ENCODE data around the gene HTRA3. TPM values are rescaled to one million over a fixed set of nuclear protein-coding genes. Genes with fewer than 3 reads are reported as not detected.

HTRA3 gene
- total RNA-seq, 1 donor from 2014 or later = 20.3 TPM

DNA sequence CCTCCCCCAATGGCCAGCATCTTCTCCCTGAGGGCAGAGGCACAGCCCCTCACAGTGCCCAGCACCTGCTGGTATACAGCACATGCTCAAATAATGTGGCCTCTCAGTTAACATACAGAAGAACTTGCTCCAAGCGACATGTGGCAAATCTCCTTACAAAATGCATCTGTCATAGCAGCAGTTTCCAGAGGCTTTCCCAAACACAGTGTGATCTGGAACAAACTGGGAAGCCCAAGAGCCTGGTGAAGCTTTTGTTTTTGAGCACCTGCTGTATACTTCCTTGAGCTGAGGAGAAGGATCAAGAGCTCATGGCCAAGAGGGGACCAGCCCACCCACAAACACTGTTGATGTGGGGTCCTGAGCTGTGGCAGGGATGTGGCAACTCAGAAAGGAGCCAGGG lies 34.8 kb upstream of the HTRA3 start:
- no peak for DNase-seq (ENCODE audit: low spot score)

DNA sequence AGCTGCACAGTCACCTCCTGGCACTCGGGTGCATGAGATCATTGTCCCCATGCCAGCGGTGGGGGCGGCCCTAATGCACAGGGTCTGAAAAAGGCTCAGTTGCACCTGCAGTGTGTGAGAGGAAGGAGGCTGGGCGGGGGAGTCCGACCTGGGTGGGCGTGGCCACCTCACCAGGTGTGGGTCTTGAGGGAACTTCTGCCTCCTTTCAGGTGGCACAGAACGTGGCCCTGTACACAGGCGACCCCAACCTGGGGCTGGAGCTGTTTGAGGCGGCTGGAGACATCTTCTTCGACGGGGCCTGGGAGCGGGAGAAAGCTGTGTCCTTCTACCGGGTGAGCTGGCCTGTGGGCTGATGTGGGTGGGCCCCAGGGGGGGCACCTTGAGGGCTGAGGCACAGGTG lies 34.3 kb upstream of the HTRA3 start:
- no peak for DNase-seq (ENCODE audit: low spot score)

DNA sequence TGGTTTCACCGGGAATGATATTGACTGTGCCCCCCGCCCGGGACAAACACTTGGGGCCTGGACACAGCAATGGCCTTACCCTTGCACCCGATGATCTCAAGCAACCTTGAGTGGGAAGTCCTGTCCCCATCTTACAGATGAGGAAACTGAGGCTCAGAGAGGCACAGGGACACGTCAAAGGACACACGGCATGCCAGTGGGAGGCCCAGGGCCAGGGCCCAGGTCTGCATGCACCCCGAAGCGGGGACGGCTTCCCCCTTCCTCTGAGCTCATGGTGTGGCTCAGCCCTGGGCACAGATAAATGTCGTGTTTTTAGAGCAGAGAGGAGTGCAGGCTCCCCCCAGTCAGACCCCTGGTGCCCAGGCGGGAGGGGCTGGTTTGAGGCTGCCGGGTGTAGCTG lies 33.9 kb upstream of the HTRA3 start:
- no peak for DNase-seq (ENCODE audit: low spot score)

GRCh38 chr4:8236106-8236919 lies 33.2 kb upstream of the HTRA3 start:
- DNase-seq (ENCODE audit: low spot score) = no peak

- DNase-seq (ENCODE audit: low spot score) = no peak
These were observed 32.7 kb upstream of the HTRA3 start for GRCh38 chr4:8236920-8237195.

DNA sequence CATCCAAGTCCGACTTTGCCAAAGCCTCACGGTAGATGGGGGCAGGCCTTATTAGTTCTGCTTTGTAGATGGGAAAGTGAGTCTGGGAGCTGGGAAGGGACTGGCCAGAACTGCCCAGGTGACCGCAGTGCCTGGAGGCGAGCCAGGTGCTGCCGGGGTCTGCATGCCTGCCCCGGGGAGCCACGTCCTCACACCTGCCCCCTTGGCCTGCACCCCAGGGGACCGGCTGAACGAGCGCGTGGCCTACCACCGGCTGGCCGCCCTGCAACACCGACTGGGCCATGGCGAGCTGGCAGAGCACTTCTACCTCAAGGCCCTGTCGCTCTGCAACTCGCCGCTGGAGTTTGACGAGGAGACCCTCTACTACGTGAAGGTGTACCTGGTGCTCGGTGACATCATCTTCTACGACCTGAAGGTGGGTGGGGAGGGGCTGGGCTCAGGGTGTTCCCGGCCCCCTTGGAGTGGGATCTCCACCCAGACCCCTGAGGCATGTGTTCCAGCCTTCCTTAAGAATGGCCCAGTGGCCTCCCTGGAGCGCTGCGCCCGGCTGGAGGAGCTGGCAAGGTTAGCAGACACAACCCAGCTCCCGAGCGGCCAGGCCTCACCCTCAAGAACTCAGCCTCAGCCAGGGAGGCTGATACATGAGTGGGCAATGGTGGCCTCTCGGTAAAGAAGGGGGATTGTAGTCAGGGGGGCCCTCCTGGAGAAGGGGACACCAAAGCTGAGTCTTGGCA lies 32.1 kb upstream of the HTRA3 start:
- DNase-seq (ENCODE audit: low spot score) = no peak

- no peak for DNase-seq (ENCODE audit: low spot score)
These were observed 31.5 kb upstream of the HTRA3 start for GRCh38 chr4:8238036-8238511.

DNA sequence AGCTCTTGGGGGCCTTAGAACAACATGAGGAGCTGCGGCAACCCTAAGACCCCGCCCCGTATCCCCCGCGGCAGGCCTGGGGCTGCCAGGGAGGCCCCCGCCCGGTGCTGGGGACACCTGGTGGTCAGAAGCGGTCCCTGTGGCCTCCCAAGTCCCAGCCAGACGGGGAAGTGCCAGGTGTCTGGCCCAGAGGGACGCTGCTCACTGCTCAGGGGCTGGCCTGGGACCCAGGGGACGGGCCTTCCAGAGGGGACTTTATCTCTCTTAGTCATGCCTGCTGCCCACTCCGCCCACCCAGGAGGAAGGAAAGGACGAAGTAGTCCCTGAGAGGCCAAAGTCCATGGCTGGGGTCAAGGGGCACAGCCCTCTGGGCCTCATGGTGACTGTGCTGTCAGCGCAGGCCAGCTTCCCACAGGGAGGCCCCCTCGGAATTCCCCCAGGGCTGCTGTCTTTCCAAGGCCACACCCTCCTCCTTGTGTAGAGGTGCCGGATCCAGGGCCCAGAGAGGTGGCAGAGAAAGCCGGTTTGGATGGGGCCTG lies 31.0 kb upstream of the HTRA3 start:
- DNase-seq (ENCODE audit: low spot score) = no peak

- no peak for DNase-seq (ENCODE audit: low spot score)
These were observed 30.3 kb upstream of the HTRA3 start for GRCh38 chr4:8239226-8239625.

DNA sequence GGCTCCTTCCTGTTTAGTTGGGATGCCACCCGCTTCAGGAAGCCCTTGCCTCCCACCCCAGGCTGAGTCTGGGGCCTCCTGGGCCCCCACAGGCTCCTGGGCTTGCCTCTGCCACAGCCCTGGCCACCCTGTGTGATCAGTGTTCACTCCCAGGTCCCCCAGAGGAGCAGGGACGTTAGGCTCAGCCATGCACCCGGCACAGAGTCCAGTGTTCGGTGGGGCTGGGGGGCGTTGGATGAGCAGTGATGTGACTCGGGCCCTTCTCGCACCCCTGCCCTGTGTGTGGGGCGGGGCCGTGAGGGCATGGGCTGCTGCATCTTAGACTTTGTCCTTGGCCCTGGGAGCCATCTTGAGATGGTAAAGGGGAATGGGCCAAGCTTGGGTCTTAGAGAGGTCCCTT lies 29.9 kb upstream of the HTRA3 start:
- no peak for DNase-seq (ENCODE audit: low spot score)

- DNase-seq (ENCODE audit: low spot score) = no peak
These were observed 29.1 kb upstream of the HTRA3 start for GRCh38 chr4:8240211-8241041.

DNA sequence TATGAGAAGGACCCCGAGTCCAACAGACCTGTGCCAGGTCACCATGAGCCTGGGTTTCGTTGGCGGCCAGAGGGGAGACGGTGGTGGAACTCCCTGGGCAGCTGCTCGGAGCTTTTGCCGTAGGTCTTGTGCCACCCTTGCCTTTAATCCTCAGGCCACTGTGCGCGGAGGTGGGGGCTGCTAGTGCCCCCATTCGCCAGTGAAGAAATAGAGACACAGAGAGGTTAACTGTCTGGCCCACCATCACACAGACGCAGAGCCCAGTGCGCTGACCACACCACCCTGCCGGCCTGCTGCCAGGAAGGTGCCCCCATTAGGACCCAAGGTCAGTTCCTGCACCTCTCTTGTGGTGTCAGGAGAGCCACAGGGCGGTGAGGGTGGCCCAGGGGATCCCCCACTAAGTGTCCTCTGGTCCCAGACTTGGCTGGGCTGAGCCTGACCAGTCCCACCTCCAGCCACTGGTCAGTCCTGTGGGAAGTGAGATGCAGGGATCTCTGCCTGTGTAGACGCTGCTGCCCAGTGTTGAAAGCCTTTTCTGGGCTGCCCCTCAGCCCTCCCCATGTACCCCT lies 28.3 kb upstream of the HTRA3 start:
- DNase-seq (ENCODE audit: low spot score) = no peak

GRCh38 chr4:8241895-8242696 lies 27.5 kb upstream of the HTRA3 start:
- DNase-seq (ENCODE audit: low spot score) = peak; percentile 80

GRCh38 chr4:8242782-8243560 lies 26.6 kb upstream of the HTRA3 start:
- no peak for DNase-seq (ENCODE audit: low spot score)

DNA sequence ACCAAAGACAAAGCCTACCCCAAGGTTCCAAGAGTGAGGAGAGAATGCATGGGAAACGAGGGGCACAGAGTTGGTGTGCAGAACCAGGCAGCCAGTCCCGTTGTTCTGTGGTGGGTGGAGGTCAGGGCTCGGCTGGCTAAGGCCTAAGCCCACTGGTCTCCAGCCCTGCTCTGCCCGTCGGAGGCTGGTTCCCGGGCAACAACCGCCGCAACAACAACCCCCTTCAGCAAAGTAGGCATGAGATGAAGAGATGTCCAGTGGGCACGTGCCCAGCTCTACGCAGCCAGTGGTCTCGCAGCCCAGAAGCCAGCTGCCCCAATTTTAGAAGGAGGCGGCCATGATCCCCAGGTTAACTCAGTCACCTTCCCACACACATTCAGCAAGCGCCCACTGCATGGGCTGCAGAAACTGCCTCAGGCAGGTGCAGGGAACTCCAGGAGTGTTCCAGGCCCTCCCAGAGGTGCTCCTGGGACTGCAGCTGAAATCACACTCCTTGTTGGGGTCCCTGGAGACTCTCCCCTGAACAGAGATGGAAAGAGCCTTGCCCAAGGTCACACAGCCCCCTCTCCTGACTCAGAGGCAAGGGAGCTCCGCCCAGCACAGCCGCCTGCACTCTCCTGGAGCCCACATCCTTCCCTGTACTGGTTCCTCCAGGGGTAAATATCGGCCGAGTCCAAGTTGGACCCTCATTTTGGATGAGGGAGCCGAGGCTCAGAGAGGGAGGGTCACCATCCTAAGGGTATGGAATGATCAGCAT lies 25.4 kb upstream of the HTRA3 start:
- DNase-seq (ENCODE audit: low spot score) = no peak

GRCh38 chr4:8244931-8245460 lies 24.6 kb upstream of the HTRA3 start:
- no peak for DNase-seq (ENCODE audit: low spot score)

DNA sequence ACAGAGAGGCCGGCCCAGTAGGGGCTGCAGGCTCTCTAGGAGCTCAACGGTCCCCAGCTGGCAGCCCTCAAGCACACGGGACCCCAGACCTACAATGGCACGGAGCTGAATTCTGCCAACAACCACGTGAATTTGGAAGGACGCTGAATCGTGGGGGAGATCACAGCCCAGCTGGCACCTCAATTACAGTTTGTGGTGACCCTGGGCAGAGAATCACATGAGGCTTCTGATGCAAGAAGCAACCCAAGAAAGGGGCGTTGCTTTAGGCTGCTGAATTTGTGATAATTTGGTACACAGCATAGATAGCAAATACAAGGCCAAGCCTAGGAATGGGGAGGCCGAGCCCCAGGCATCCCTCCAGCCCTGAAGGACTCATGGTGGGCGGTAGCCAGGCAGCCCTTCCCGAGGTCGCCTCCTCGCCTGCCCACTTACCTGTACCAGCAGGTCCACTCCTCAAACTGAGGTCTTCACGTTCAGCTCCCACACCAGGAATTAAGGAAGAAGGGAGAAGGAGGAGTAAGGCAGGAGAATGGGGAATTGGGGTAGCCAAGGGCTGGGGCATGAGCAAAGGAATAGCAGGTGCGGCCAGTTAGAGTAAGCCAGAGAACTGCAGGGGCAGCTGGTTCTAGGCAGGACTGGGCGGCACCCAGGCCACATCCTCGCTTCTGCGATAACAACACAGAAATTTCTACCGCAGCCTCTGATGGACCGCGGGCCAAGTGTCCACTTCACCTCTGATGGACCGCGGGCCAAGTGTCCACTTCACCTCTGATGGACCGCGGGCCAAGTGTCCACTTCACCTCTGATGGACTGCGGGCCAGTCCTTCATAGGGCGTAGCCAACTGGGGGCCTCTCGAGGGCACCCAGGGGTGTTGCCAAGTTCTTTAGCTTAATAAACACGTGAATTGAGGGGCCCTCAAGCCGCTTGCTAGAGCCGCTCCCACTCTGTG lies 23.4 kb upstream of the HTRA3 start:
- no peak for DNase-seq (ENCODE audit: low spot score)

All from mucosa of gallbladder (tissue), 1 donor.